ENCODE measurements around the gene COMTD1.
A peak's percentile ranks its signal among the peaks of the same experiment; 100 is the strongest.
"Not testable (repeated sequence)": the region's sequence is repeated elsewhere in the genome, so short reads cannot be mapped to it uniquely, and the experiment has no call there.

COMTD1 gene

GRCh38 chr10:75194625-75195024, 41.1 kb downstream of the COMTD1 start:
- DNase-seq (ENCODE audit: low spot score) = not testable (repeated sequence)

GRCh38 chr10:75191821-75192568, 43.8 kb downstream of the COMTD1 start:
- peak; percentile 86 for DNase-seq (ENCODE audit: low spot score)

- no peak for DNase-seq (ENCODE audit: low spot score)
Measured at GRCh38 chr10:75189266-75190096, 46.3 kb downstream of the COMTD1 start.

GRCh38 chr10:75188522-75188921, 47.2 kb downstream of the COMTD1 start:
- not testable (repeated sequence) for DNase-seq (ENCODE audit: low spot score)

- peak; percentile 69 for DNase-seq (ENCODE audit: low spot score)
Measured at GRCh38 chr10:75187961-75188426, 47.8 kb downstream of the COMTD1 start.

GRCh38 chr10:75186310-75186709, 49.4 kb downstream of the COMTD1 start:
- no peak for DNase-seq (ENCODE audit: low spot score)

Data from GM03348 (cell line).